ENCODE measurements around the gene MVB12B.

MVB12B gene

GRCh38 chr9:126304207-126304970 lies 22.2 kb upstream of the MVB12B start:
- DNase-seq, result no peak

- no peak for DNase-seq
These were observed 21.7 kb upstream of the MVB12B start for GRCh38 chr9:126304971-126305320.

- DNase-seq, result no peak
These were observed 20.5 kb upstream of the MVB12B start for GRCh38 chr9:126306071-126306647.

GRCh38 chr9:126307322-126308061 lies 19.1 kb upstream of the MVB12B start:
- DNase-seq, result no peak

GRCh38 chr9:126309427-126310189 lies 17.0 kb upstream of the MVB12B start:
- DNase-seq, result no peak

- DNase-seq, result peak; percentile 72
These were observed 13.8 kb upstream of the MVB12B start for GRCh38 chr9:126312584-126313551.

GRCh38 chr9:126316085-126316655 lies 10.5 kb upstream of the MVB12B start:
- DNase-seq, result no peak

- DNase-seq, result no peak
These were observed 9.1 kb upstream of the MVB12B start for GRCh38 chr9:126317513-126317912.

GRCh38 chr9:126318858-126319257 lies 7.8 kb upstream of the MVB12B start:
- no peak for DNase-seq

GRCh38 chr9:126319671-126320070 lies 7.0 kb upstream of the MVB12B start:
- no peak for DNase-seq

GRCh38 chr9:126320158-126320922 lies 6.3 kb upstream of the MVB12B start:
- no peak for DNase-seq

- DNase-seq, result no peak
These were observed 4.9 kb upstream of the MVB12B start for GRCh38 chr9:126321742-126322141.

- no peak for DNase-seq
These were observed 808 bp upstream of the MVB12B start for GRCh38 chr9:126325821-126326220.

- no peak for DNase-seq
These were observed 531 bp downstream of the MVB12B start for GRCh38 chr9:126327006-126327713.

GRCh38 chr9:126327714-126328185 lies 1.1 kb downstream of the MVB12B start:
- peak; percentile 48 for DNase-seq

GRCh38 chr9:126328407-126328806 lies 1.8 kb downstream of the MVB12B start:
- DNase-seq, result no peak

- DNase-seq, result no peak
These were observed 3.0 kb downstream of the MVB12B start for GRCh38 chr9:126329476-126330275.

GRCh38 chr9:126330536-126330935 lies 3.9 kb downstream of the MVB12B start:
- no peak for DNase-seq
